ENCODE measurements around the gene CCDC77. TPM values are rescaled to one million over a fixed set of nuclear protein-coding genes. Genes with fewer than 3 reads are reported as not detected.

The CCDC77 gene
- total RNA-seq, 1 donor from 2014 or later = 7.4 TPM

GRCh38 chr12:455821-456220 is 54.4 kb downstream of the CCDC77 start:
- peaks cover 25% of the 10 kb centered on the region for H3K27me3 ChIP-seq (ENCODE audit: low read depth)
- no peaks in the 10 kb centered on the region for H3K36me3 ChIP-seq
- ATAC-seq = no peak
- peaks cover 13% of the 10 kb centered on the region for H3K4me1 ChIP-seq
- H3K27ac ChIP-seq = no peak overlapping the region
- H3K9me3 ChIP-seq = no peaks in the 10 kb centered on the region
- intact Hi-C loops (cut with DNase I) = loop anchor here (10.0 kb wide), 1 partner anchor 69 kb away; no protein-coding TSS in a partner anchor
- no peak for DNase-seq
- H3K4me3 ChIP-seq = no peak overlapping the region
- TF ChIP-seq CTCF (IDR thresholded peaks at IDR 0.05) = no peak

- no peak for TF ChIP-seq CTCF (IDR thresholded peaks at IDR 0.05)
- Histone ChIP-seq H3K4me3 (no peak overlapping the region), H3K4me1 (peaks cover 18% of the 10 kb centered on the region), H3K36me3 (no peaks in the 10 kb centered on the region), H3K9me3 (no peaks in the 10 kb centered on the region), H3K27me3 (ENCODE audit: low read depth) (peaks cover 37% of the 10 kb centered on the region), H3K27ac (no peak overlapping the region)
- intact Hi-C loops (cut with DNase I) = loop anchor here (10.0 kb wide), 1 partner anchor 67 kb away; no protein-coding TSS in a partner anchor
- ATAC-seq (no peak), DNase-seq (no peak)
Observed at GRCh38 chr12:457676-458075, 56.2 kb downstream of the CCDC77 start.

GRCh38 chr12:459050-459429 is 57.6 kb downstream of the CCDC77 start:
- no peak for ATAC-seq
- no peak for TF ChIP-seq CTCF (IDR thresholded peaks at IDR 0.05)
- no peaks in the 10 kb centered on the region for H3K36me3 ChIP-seq
- H3K4me1 ChIP-seq = peaks cover 18% of the 10 kb centered on the region
- H3K9me3 ChIP-seq = no peaks in the 10 kb centered on the region
- peak overlapping the region; percentile 72 for H3K27ac ChIP-seq
- peak overlapping the region; percentile 58 for H3K4me3 ChIP-seq
- DNase-seq = no peak
- H3K27me3 ChIP-seq (ENCODE audit: low read depth) = peaks cover 40% of the 10 kb centered on the region
- intact Hi-C loops (cut with DNase I) = loop anchor here (10.0 kb wide), 1 partner anchor 66 kb away; no protein-coding TSS in a partner anchor

GRCh38 chr12:459430-460258 is 58.2 kb downstream of the CCDC77 start, which contains the start of gene B4GALNT3:
Gene B4GALNT3 (plus strand): TSS chr12:459939. CDS start chr12:460377, 438 bp downstream.
- ATAC-seq = peak; percentile 93
- peak; percentile 83 for DNase-seq
- H3K36me3 ChIP-seq = no peaks in the 10 kb centered on the region
- intact Hi-C loops (cut with DNase I) = loop anchor here (10.0 kb wide), 1 partner anchor 65 kb away; no protein-coding TSS in a partner anchor
- H3K27me3 ChIP-seq (ENCODE audit: low read depth) = peaks cover 40% of the 10 kb centered on the region
- peaks cover 18% of the 10 kb centered on the region for H3K4me1 ChIP-seq
- TF ChIP-seq CTCF (IDR thresholded peaks at IDR 0.05) = no peak
- H3K4me3 ChIP-seq = peak within 1 kb of the TSS; percentile 58
- no peaks in the 10 kb centered on the region for H3K9me3 ChIP-seq
- peak within 1 kb of the TSS; percentile 72 for H3K27ac ChIP-seq

GRCh38 chr12:460261-461230 is 59.1 kb downstream of the CCDC77 start:
- H3K36me3 ChIP-seq = no peaks in the 10 kb centered on the region
- H3K27me3 ChIP-seq (ENCODE audit: low read depth) = peaks cover 40% of the 10 kb centered on the region
- H3K4me1 ChIP-seq = peaks cover 21% of the 10 kb centered on the region
- H3K9me3 ChIP-seq = no peaks in the 10 kb centered on the region
- peak; percentile 59 for DNase-seq
- H3K27ac ChIP-seq = no peak overlapping the region
- ATAC-seq = peak; percentile 23 to 32
- TF ChIP-seq CTCF (IDR thresholded peaks at IDR 0.05) = no peak
- intact Hi-C loops (cut with DNase I) = no loop called here
- H3K4me3 ChIP-seq = peak overlapping the region; percentile 58

Data from lower lobe of right lung (tissue), 2 donors.